CD4-positive, alpha-beta T cell treated with Interferon alpha-2 for 1 hour (primary cell): Measurements from ENCODE around the gene CANX.

Experiments
- DNase-seq, 2 donors: peaks; one replicate each; pipeline ENCODE4 v3.0.0-alpha.2; 2020 to 2022

The CANX gene

GRCh38 chr5:179759581-179760551 is 61.1 kb downstream of the CANX start:
- DNase-seq = no peak

- peak; percentile 9 to 35 for DNase-seq
Measured at GRCh38 chr5:179762079-179762780, 63.5 kb downstream of the CANX start.

- no peak for DNase-seq
Measured at GRCh38 chr5:179762781-179763176, 64.0 kb downstream of the CANX start.

- peak; percentile 55 to 72 for DNase-seq
Measured at GRCh38 chr5:179763215-179763945, 64.6 kb downstream of the CANX start.

- no peak for DNase-seq
Measured at GRCh38 chr5:179764056-179764455, 65.3 kb downstream of the CANX start.

GRCh38 chr5:179765400-179765799 is 66.6 kb downstream of the CANX start:
- DNase-seq = no peak

GRCh38 chr5:179766021-179766725 is 67.4 kb downstream of the CANX start:
- DNase-seq = no peak

- no peak for DNase-seq
Measured at GRCh38 chr5:179766726-179767455, 68.1 kb downstream of the CANX start.

- DNase-seq = no peak
Measured at GRCh38 chr5:179767496-179768100, 68.8 kb downstream of the CANX start.

GRCh38 chr5:179768326-179769085 is 69.7 kb downstream of the CANX start:
- DNase-seq = no peak

GRCh38 chr5:179769271-179769670 is 70.5 kb downstream of the CANX start:
- no peak for DNase-seq

GRCh38 chr5:179769796-179770195 is 71.0 kb downstream of the CANX start:
- DNase-seq = no peak

- DNase-seq = no peak
Measured at GRCh38 chr5:179771311-179771895, 72.6 kb downstream of the CANX start.

GRCh38 chr5:179772351-179772750 is 73.6 kb downstream of the CANX start:
- DNase-seq = no peak

- DNase-seq = no peak
Measured at GRCh38 chr5:179773686-179774040, 74.9 kb downstream of the CANX start.

GRCh38 chr5:179774442-179774841 is 75.7 kb downstream of the CANX start:
- DNase-seq = no peak

- DNase-seq = no peak
Measured at GRCh38 chr5:179776411-179776938, 77.7 kb downstream of the CANX start.

GRCh38 chr5:179777456-179777855 is 78.7 kb downstream of the CANX start:
- no peak for DNase-seq

- no peak for DNase-seq
Measured at GRCh38 chr5:179777909-179778308, 79.1 kb downstream of the CANX start.

- DNase-seq = no peak
Measured at GRCh38 chr5:179778591-179778990, 79.8 kb downstream of the CANX start.
